Bronchial smooth muscle cell (primary cell): ENCODE measurements around the gene HRC. TPM values are rescaled to one million over a fixed set of nuclear protein-coding genes. Genes with fewer than 3 reads are reported as not detected.

Experiments
- total RNA-seq: library from RNA; depleted of rRNA; stranded (reverse); fragments of >200 nt; gene quantifications from 2 replicates; pipeline ENCODE4 v1.2.1, GENCODE V29; 2014

HRC gene
- 0.09 TPM in 1 of 2 replicates, not detected in the other for total RNA-seq

GRCh38 chr19:49155005-49155819, at the start of gene HRC:
TSS of gene HRC (minus strand) at chr19:49155396. CDS start at chr19:49155237, 159 bp downstream.

GRCh38 chr19:49157445-49158224, 2.4 kb upstream of the HRC start, which contains the start of gene TRPM4:
TSS of gene TRPM4 (plus strand) at chr19:49157792. CDS start at chr19:49157867, 75 bp downstream.

GRCh38 chr19:49119411-49120324, 35.5 kb downstream of the HRC start, which contains the start of gene PPFIA3:
TSS of gene PPFIA3 (plus strand) at chr19:49119544. CDS start at chr19:49127874, 8,330 bp downstream.

GRCh38 chr19:49118565-49119410, 36.4 kb downstream of the HRC start, which contains the start of gene C19orf73:
TSS of gene C19orf73 (minus strand) at chr19:49119143. CDS start at chr19:49119022, 121 bp downstream.

GRCh38 chr19:49113762-49114629, 41.2 kb downstream of the HRC start, which contains the start of gene LIN7B:
TSS of gene LIN7B (plus strand) at chr19:49114370. CDS start at chr19:49114405, 35 bp downstream.

Other genes with a start within 250 kb of the HRC start
- gene DHDH, start 221.7 kb downstream of the HRC start, total RNA-seq = 1.6 TPM in 1 of 2 replicates, not detected in the other
- 70.6 and 113 TPM in 2 replicates for gene BAX, start 200.5 kb downstream of the HRC start, total RNA-seq
- 4,288 and 4,455 TPM in 2 replicates for gene FTL, start 190.1 kb downstream of the HRC start, total RNA-seq
- gene GYS1, start 162.1 kb downstream of the HRC start, total RNA-seq = 20.4 and 22.7 TPM in 2 replicates
- 166 and 207 TPM in 2 replicates for gene RUVBL2, start 161.5 kb downstream of the HRC start, total RNA-seq
- gene LHB, start 138.3 kb downstream of the HRC start, total RNA-seq = not detected in 2 replicates
- not detected in 2 replicates for gene CGB3, start 131.1 kb downstream of the HRC start, total RNA-seq
- gene CGB2, start 123.5 kb downstream of the HRC start, total RNA-seq = not detected in 2 replicates
- gene CGB1, start 118.5 kb downstream of the HRC start, total RNA-seq = not detected in 2 replicates
- 0.16 TPM in 1 of 2 replicates, not detected in the other for gene CGB5, start 111.5 kb downstream of the HRC start, total RNA-seq
- not detected in 2 replicates for gene CGB8, start 106.3 kb downstream of the HRC start, total RNA-seq
- gene CGB7, start 97.6 kb downstream of the HRC start, total RNA-seq = 0.17 and 0.47 TPM in 2 replicates
- gene NTF4, start 90.6 kb downstream of the HRC start, total RNA-seq = 0.16 and 0.17 TPM in 2 replicates
- gene KCNA7, start 82.7 kb downstream of the HRC start, total RNA-seq = not detected in 2 replicates
- 128 and 142 TPM in 2 replicates for gene SNRNP70, start 69.9 kb downstream of the HRC start, total RNA-seq
- 12.0 and 13.3 TPM in 2 replicates for gene LIN7B, start 41.0 kb downstream of the HRC start, total RNA-seq
- gene C19orf73, start 36.3 kb downstream of the HRC start, total RNA-seq = 0.16 and 0.77 TPM in 2 replicates
- gene PPFIA3, start 35.9 kb downstream of the HRC start, total RNA-seq = 1.0 and 2.0 TPM in 2 replicates
- 16.5 and 17.5 TPM in 2 replicates for gene TRPM4, start 2.4 kb upstream of the HRC start, total RNA-seq
- under 0.01 and 0.09 TPM in 2 replicates for gene SLC6A16, start 169.8 kb upstream of the HRC start, total RNA-seq
- gene CD37, start 180.0 kb upstream of the HRC start, total RNA-seq = not detected in 2 replicates
- gene TEAD2, start 207.0 kb upstream of the HRC start, total RNA-seq = 17.2 and 18.5 TPM in 2 replicates
- 0.16 and 0.26 TPM in 2 replicates for gene DKKL1, start 208.5 kb upstream of the HRC start, total RNA-seq
- not detected in 2 replicates for gene KASH5, start 232.9 kb upstream of the HRC start, total RNA-seq